HG03039 (cell line): ENCODE measurements around the gene CCNI2.

Source experiments
- ATAC-seq: cut with Tn5 transposase; IDR thresholded peaks from one replicate; pipeline ENCODE4 v1.9.1; 2021; ENCODE audit warnings: mild to moderate bottlenecking, moderate library complexity; ENCODE audit not compliant: unreplicated experiment

CCNI2 gene

DNA sequence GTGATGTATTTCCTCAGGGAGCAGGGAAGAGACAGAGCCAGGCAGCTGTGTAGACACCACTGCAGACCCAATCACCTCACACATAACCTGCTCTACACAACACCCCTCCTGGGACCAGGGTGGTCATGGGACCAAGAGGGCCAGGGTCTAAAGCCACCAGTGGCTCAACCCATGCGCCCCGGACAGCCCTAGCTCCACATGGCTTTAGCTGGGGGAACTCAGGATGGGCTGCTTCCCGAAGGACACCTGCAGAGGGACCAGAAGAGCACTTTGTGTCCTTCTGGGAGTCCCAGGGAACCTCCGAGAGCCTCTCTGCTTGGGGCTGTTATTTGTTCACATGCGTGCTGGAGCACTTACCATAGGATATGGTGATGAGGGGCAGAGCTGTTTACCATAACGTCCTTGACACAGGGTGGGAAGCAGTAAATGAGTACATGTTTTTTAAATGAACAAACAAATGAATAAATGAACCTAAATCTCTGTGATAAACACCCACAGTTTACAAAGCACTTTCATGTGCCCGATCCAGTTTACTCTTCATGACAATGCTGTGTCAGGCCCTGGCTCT, 17.5 kb downstream of the CCNI2 start:
- no peak for ATAC-seq

DNA sequence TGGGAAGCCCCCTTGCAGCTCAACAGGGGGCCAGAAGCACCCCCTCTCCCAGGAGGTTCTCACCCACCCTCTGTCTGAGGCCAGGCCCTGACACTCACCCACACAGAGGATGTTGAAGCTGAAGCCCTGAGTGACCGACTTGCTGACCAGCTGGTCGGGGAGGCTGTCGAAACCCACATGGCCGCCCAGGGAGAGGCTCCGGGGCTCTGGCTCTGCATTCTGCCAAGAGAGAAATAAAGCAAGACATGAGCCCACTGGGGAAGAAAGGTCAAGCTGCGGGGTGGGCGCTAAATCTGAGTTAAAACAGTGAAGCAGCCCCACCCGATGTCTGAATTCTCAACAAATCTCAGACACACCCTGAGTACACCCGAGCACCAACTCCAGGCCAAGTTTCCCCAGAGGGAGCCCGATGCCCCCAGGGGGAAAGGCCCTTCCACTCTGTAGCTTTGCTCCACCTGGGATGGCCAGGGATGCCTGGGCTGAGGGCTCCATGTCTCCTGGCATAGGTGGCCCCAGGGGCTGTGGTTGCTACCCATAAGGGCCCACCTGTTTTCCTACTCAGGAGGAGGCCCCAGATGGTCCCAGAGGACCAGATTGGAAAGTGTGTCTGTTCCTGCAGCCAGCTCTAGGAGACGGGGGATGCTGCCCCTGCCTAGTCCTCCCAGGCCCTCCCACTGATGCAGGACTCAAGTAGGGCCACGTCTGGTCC, 18.2 kb downstream of the CCNI2 start:
- no peak for ATAC-seq

DNA sequence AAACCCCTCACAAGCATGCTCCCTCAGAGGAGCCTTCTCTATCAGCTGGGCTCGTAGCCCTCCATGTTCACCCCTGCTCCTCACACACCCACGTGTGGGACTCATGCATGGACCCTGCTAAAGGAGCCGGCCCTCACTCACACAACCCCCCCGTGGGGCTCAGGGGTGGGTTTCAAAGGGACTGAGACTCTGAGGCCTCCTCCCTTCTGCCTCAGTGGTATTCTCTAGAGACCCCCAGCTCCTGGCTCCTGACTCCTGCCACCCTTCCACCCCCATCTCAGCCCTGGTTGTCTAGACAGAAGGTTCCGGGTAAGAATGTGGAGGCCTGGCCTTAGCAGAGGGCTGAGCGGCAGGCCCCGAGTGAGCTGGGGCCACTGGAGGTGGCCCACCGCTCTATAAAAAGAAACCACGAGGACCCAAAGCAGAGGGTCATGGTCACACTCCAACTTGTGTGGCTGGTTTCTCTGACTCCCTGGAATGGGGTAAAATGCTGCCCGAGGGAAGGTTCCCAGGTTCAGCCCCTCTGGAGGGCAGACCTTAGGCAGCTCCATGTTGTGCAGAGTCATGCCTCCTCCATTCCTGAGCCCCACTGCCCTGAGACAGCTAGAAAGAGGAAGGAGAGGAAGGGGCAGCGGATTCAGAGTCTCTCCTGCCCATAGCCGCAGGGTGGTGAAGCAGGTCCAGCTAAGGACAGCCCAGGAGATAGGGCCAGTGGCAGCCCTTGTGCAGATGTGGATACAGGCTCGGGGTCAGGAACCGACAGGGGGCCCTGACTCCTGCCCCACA, 19.0 kb downstream of the CCNI2 start:
- no peak for ATAC-seq

DNA sequence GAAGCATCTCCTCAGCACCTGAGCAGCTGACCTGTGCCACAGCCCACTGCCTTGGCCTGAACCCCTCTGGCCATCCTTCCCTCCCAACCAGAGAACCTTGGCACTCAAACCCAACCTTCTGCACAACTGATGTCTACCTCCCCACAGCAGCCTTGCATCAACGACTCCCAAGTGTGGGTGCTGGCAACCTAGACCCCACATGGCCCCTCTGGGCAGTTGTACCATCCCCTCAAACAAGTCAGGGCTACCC, 19.5 kb downstream of the CCNI2 start:
- ATAC-seq, result no peak

DNA sequence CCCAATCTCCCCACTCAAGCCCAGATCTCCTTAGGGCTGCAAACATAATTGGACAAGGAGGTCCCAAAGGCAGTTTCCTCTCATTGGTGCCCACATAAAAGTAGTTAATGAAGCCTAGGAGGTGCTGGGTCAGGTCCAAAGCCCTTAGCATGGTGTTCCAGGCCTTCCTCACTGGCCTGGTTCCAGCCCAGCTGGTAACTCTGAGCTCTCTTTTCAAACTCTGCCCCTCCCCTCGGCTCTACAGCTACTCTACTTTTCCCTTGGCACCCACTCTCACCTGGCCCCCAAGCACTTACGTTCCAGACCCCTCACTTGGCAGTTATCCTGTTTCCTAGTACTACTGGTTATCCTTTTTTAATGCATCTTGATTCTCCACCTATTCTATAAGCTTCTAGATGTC, 19.9 kb downstream of the CCNI2 start:
- no peak for ATAC-seq

DNA sequence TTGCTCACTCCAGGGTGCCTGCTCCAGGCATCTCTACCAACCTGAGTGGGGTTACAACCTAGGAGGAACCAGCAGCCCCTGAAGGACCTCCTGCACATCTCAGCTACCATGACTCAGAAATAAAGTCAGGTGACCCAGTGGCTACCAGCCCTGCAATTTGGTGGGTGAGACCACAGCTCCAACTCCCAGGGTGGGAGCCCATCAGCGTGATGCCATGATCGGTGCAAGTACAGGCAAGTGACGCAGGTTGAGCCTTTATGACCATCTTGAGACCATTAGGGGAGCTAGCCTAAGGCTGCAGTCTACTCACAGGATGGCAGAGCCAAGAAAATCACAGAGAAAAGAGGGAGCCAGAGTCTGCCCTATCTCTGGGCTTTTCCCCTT, 21.3 kb downstream of the CCNI2 start:
- no peak for ATAC-seq

DNA sequence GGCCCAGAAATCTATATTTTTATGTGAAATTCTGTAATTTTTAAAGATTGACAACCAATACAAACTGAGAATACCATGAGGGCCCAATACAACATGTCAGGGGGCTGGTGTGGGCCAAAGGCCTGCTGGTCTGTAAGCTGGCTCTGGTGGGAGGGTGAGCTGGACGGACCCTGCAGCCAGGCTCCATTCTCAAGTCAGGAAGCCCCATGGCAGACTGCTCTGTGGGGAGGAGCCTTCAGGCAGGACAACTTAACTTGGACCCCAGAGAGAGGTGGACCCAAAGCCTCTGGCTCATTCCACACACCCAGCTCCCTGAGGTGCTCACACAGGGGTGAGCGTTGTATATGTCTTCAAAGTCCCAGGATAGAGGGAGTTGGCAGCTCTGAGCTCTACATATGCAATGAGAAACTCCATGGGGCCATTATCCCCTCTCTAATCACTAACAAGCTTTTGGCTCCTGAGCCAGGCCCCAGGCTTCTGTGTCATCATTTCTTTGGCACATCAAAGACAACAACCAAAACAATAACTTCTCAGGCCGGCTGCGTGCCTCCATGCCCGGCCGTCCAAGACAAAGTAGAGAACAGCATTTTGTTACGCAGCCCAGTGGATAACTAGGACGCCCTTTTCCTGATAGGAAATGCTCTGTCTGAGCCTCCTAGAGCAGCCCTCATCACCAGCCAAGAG, 23.4 kb downstream of the CCNI2 start:
- ATAC-seq, result no peak

DNA sequence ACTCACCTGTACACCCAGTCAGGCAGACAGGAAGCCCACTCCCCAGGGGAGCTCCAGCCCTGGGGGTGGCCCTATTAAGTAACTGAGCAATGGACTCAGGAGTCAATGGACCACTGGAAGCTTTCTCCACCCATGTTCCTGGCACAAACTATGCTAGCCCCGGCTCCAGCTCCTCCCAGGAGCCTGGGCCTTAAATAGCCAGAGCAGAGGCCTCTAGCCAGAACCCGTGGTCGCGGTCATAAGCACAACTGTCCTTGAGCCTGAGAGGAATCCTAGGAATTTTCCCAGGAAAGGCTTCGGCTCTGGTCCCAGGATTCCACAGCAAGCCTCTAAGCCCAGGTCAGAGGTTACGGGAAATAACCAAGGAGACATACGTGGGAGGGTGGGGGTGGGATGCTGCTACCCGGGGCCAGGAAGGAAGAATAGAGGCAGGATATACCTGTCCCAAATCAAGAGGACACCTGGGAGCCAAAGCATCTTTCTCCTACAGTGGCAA, 24.3 kb downstream of the CCNI2 start:
- ATAC-seq, result no peak

DNA sequence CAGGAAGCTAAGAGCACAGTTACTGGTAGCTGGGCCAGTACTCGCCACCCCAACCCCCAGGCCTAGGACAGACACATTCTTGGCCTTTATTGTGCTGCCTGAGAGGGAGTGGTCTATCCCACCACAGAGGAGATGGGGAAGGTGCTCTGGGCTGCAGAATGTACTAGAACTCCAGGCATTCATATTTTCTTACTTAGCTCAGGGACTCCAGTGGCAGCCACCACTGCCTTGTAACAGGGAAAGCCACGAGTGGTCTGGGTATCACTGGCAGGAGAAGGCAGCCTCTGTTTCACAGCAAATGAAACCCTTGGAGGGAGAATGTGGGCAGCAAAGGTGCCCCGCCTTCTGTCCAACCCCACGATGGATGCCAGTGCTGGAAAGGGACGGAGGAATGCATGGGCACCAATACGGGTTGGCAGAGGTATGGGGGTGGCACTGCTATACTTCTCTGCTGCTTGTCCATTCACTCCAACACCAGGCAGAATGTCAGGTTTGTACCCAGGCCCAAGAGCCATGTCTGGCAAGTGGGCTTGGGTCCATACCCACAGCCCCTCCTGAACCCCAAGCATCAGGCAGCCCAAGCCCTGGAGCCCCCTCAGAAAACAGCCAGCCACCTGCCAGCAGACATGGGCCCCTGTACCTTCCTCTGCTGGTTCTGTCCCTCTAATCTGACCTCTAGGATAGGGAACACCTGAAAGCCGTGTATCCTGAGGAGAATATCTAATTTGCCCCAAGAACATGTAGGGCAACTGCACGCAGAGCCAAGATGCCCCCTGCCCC, 25.3 kb downstream of the CCNI2 start:
- ATAC-seq, result no peak

DNA sequence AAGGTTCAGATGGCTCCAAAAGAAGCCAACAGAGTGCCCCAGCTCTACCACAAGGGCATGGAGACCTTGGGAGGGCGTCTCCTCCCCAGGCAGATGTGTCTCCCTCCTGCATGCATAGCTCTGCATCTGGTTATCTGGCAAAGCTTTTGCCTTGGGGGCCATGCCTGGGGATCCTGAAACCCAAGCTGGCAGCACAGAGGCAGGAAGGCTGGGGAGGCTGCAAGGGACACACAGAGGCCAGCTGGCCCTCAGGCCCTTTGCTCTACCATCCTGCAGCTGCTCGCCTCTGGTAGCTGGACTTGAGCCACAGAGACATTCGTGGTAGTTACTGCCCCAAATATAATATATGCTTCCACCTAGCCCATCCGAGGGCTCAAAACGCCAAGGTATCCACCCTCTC, 25.9 kb downstream of the CCNI2 start:
- ATAC-seq, result no peak

- no peak for ATAC-seq
Measured at GRCh38 chr5:132773601-132774355, 26.6 kb downstream of the CCNI2 start.

DNA sequence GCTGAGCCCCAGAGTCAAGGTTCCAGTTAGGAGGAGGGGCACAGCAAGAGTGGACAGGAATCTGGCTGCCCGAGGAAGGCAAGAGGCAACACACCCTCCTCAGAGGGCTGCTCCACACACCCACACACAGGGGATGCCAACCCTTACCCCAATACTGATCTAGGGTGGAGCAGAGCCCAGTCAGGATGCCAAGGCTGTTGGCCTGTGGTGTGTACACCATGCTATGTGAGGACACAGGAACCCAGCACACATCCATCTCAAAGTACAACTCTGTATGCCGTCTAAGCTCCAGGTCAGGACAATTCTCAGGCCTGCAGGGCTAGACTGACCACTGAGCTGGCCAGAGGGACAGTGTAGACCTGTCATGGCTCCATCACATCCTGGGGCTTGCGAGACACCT, 27.2 kb downstream of the CCNI2 start:
- no peak for ATAC-seq

- ATAC-seq, result no peak
Measured at GRCh38 chr5:132774896-132775295, 27.7 kb downstream of the CCNI2 start.

GRCh38 chr5:132775476-132775961, 28.3 kb downstream of the CCNI2 start:
- no peak for ATAC-seq

DNA sequence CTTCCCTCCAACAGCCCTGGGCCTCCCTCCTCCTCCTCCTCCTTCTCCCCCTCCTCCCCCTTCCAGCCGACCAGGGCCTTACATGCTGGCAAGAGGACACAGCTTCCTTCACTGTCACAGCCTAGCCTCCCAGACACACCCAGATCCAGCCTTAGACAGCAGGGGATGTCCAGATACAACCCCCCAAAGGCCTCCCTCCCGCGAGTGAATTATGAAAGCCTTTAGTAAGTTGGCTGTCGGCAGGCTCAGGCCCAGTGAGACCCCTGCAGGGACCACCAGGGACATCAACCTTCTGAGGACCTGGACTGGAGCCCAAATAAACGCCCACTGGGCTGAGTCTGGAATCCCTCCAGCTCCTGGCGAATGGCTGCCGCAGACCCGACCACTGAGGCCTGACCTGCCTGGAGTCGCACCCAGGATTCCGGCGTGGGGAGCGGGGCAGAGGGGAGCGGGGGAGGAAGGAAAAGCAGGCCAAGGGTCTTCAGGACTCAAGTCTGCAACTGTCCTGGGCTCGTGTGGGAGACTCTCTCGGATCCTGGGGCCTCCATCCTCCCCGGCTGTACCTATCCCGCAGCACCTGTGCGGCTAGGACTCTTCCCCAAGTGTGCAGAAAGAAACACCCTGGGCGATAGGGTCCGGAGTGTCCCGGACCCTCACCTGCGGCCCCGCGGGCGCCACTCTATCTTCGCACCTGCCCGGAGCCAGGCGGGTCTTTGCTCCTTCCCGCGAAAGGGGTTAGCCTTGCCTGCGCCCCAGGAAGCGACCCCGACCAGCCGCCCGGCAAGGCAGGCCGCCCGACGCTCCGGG, 29.1 kb downstream of the CCNI2 start:
- peak; percentile 8 for ATAC-seq

GRCh38 chr5:132776938-132777208, 29.6 kb downstream of the CCNI2 start:
- ATAC-seq, result no peak

GRCh38 chr5:132777209-132778069, 30.2 kb downstream of the CCNI2 start, which contains the start of gene SEPTIN8:
TSS of gene SEPTIN8 (minus strand) at chr5:132777239. CDS start at chr5:132777137, 102 bp downstream.
- ATAC-seq, result peak; percentile 53

GRCh38 chr5:132778129-132778528, 30.9 kb downstream of the CCNI2 start:
- ATAC-seq, result no peak
